Erythroblast (primary cell): ENCODE data around the gene GGTLC1.

Experiments
- GATA1 ChIP-seq: IDR thresholded peaks from 2 replicates; pipeline ENCODE4 v1.6.1; 2011; ENCODE audit warnings: low read depth, mild to moderate bottlenecking, control low read depth, low read length, moderate library complexity
- POLR2A ChIP-seq: IDR thresholded peaks from 2 replicates; pipeline ENCODE4 v1.6.1; 2011; ENCODE audit warnings: mild to moderate bottlenecking, low read length

DNA sequence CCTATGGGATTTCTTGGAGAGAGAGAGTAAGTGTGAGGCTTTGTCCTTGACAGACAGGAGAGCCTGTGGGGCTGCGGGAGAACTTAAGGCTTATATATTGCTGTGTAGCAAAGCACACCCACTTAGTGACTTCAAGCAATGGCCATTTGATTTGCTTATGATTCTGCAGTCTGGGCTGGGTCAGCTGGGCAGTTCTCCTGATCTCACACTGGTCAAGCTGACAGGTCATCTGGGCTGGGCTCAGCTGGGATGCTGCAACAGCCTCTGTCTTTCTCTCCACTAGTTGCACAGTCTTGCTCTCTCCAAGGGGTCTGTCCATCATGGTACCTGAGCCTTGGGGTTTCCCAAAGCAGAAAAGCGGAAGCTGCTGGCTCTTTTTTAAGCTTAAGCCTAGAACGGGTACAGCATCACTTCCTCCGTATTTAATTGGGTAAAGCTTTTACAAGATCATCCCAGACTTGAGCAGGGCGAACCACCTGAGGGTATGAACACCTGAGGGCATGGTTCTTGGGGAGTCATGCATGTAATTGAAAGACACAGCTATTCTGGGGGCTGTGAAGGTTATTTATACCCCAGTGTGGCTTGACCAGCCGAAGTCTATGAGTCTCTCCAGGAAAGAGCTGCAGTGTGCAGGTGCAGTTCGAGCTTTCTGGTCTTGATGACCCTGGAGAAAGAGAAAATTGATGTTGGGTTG lies 13.3 kb upstream of the GGTLC1 start:
- TF ChIP-seq POLR2A (no peak), GATA1 (no peak)
